Caco-2 (cell line): ENCODE measurements around the gene WDR59. TPM values are rescaled to one million over a fixed set of nuclear protein-coding genes. Genes with fewer than 3 reads are reported as not detected.

ENCODE experiments used
- BruUV-seq: library from RNA; stranded (reverse); fragments of 400-500 nt; replicated peaks from 2 replicates; lab custom pipeline; 2021; lab: Mats Ljungman, UMichigan
- CTCF ChIA-PET: fragments of 300-600 bp; sonication (Branson Sonifier 250); formaldehyde crosslinking; loops from one replicate; lab custom pipeline; 2022; ENCODE audit warnings: antibody characterized with exemption; lab: Charles Lee
- POLR2A ChIA-PET: fragments of 300-600 bp; sonication (Branson Sonifier 250); formaldehyde crosslinking; loops from one replicate; lab custom pipeline; 2022; ENCODE audit warnings: antibody characterized with exemption; lab: Charles Lee
- DNase-seq, 2 experiments: peaks; one replicate each; pipeline versions ENCODE4 v3.0.0 to v3.0.0-alpha.2; 2020 to 2022
- H3K27me3 ChIP-seq: replicated peaks from 2 replicates; pipeline ENCODE4 v1.6.0; 2011; ENCODE audit warnings: low read length; ENCODE audit not compliant: control insufficient read depth, insufficient read depth
- H3K36me3 ChIP-seq: 2 replicates; pipeline ENCODE4 v1.5.1; 2011; ENCODE audit warnings: low read length; ENCODE audit not compliant: control insufficient read depth, insufficient read depth
- H3K4me1 ChIP-seq: fragments of 250-450 bp; sonication (Bioruptor Pico); 2 replicates; pipeline ENCODE4 v1.5.1; 2020; ENCODE audit warnings: mild to moderate bottlenecking
- H3K4me3 ChIP-seq: 2 replicates; pipeline ENCODE4 v1.5.1; 2011; ENCODE audit warnings: low read depth, mild to moderate bottlenecking, control low read depth, low read length
- H3K9me3 ChIP-seq: fragments of 250-450 bp; sonication (Bioruptor Pico); 2 replicates; pipeline ENCODE4 v1.5.1; 2020; ENCODE audit warnings: mild to moderate bottlenecking, moderate library complexity
- H3K27ac Mint-ChIP-seq: one replicate; pipeline ENCODE4 v1.8.0; 2022; ENCODE audit warnings: mixed read lengths; ENCODE audit not compliant: unreplicated experiment
- H3K27me3 Mint-ChIP-seq: one replicate; pipeline ENCODE4 v1.8.0; 2022; ENCODE audit warnings: mixed read lengths; ENCODE audit not compliant: insufficient read depth, unreplicated experiment
- H3K36me3 Mint-ChIP-seq: one replicate; pipeline ENCODE4 v1.8.0; 2022; ENCODE audit warnings: mild to moderate bottlenecking, mixed read lengths; ENCODE audit not compliant: insufficient read depth, unreplicated experiment
- H3K4me1 Mint-ChIP-seq: one replicate; pipeline ENCODE4 v1.8.0; 2022; ENCODE audit warnings: low read depth, mixed read lengths; ENCODE audit not compliant: unreplicated experiment
- H3K4me3 Mint-ChIP-seq: one replicate; pipeline ENCODE4 v1.8.0; 2022; ENCODE audit warnings: mild to moderate bottlenecking, moderate library complexity, mixed read lengths; ENCODE audit not compliant: unreplicated experiment
- H3K9me3 Mint-ChIP-seq: one replicate; pipeline ENCODE4 v1.8.0; 2022; ENCODE audit warnings: mixed read lengths; ENCODE audit not compliant: unreplicated experiment
- CTCF ChIP-seq, 2 experiments: fragments of 200-600 bp in 1 of 2; IDR thresholded peaks; 1 replicate in 1 of 2; 2 replicates in 1 of 2; pipeline versions ENCODE4 v1.5.1 to v1.8.0; 2011 to 2022; ENCODE audit warnings: antibody characterized with exemption in 1 of 2, control low read depth in 1 of 2, inconsistent platforms in 1 of 2, low read depth in 1 of 2, low read length in 1 of 2, mild to moderate bottlenecking in 1 of 2, moderate library complexity in 1 of 2; ENCODE audit not compliant: insufficient read depth in 1 of 2, severe bottlenecking in 1 of 2, unreplicated experiment in 1 of 2
- intact Hi-C: fragments of 100-400 bp; cut with micrococcal nuclease; formaldehyde crosslinking; loops from one replicate; pipeline ENCODE4 v1.10.0; 2022; ENCODE audit not compliant: unreplicated experiment
- total RNA-seq: library from RNA; stranded (reverse); gene quantifications from 2 replicates; pipeline ENCODE4 v1.2.3, GENCODE V29; 2022

WDR59 gene
- total RNA-seq, 1 experiment from 2014 or later, result 148 TPM

GRCh38 chr16:75022567-75022966 lies 37.6 kb upstream of the WDR59 start:
- no peak overlapping the region for H3K4me3 Mint-ChIP-seq
- H3K9me3 Mint-ChIP-seq, result peaks cover 15% of the 10 kb centered on the region

GRCh38 chr16:75021410-75021809 lies 36.5 kb upstream of the WDR59 start:
- Mint-ChIP-seq H3K27ac (no peak overlapping the region), H3K4me3 (no peak overlapping the region), H3K27me3 (no peaks in the 10 kb centered on the region), H3K36me3 (peaks cover 47% of the 10 kb centered on the region), H3K9me3 (peaks cover 15% of the 10 kb centered on the region), H3K4me1 (peaks cover 12% of the 10 kb centered on the region)
- ChIA-PET POLR2A (no interaction called here), CTCF (no interaction called here)
- no TSS peak for BruUV-seq
- H3K27me3 ChIP-seq, result no peaks in the 10 kb centered on the region
- H3K36me3 ChIP-seq, result 0 out of 2 replicates have a peak, but pooled peaks cover 1% of the 10 kb centered on the region
- DNase-seq, result no peak
- no peak overlapping the region for H3K4me3 ChIP-seq
- TF ChIP-seq CTCF (IDR thresholded peaks at IDR 0.05; ENCODE audit: insufficient read depth in 1 of 2, low read depth in 1 of 2, low read length in 1 of 2, severe bottlenecking in 1 of 2, unreplicated experiment in 1 of 2), result no peak
- peaks cover 13% of the 10 kb centered on the region for H3K9me3 ChIP-seq
- intact Hi-C loops, result no loop called here
- H3K4me1 ChIP-seq, result no peaks in the 10 kb centered on the region

More at GRCh38 chr16:75022567-75022966, 37.6 kb upstream of the WDR59 start:
- BruUV-seq, result no TSS peak
- H3K27me3 ChIP-seq, result no peaks in the 10 kb centered on the region
- H3K4me1 Mint-ChIP-seq, result peaks cover 8% of the 10 kb centered on the region
- H3K27ac Mint-ChIP-seq, result no peak overlapping the region
- H3K36me3 ChIP-seq, result 0 out of 2 replicates have a peak, but pooled peaks cover 1% of the 10 kb centered on the region
- peaks cover 2% of the 10 kb centered on the region; the same call in 1 of the 2 replicates for H3K4me1 ChIP-seq
- H3K36me3 Mint-ChIP-seq, result peaks cover 46% of the 10 kb centered on the region
- CTCF ChIA-PET, result no interaction called here
- no peaks in the 10 kb centered on the region for H3K27me3 Mint-ChIP-seq
- peaks cover 13% of the 10 kb centered on the region for H3K9me3 ChIP-seq
- TF ChIP-seq CTCF (IDR thresholded peaks at IDR 0.05; ENCODE audit: insufficient read depth in 1 of 2, low read depth in 1 of 2, low read length in 1 of 2, severe bottlenecking in 1 of 2, unreplicated experiment in 1 of 2), result no peak
- POLR2A ChIA-PET, result no interaction called here
- intact Hi-C loops, result no loop called here
- no peak overlapping the region for H3K4me3 ChIP-seq
- DNase-seq, result no peak

DNA sequence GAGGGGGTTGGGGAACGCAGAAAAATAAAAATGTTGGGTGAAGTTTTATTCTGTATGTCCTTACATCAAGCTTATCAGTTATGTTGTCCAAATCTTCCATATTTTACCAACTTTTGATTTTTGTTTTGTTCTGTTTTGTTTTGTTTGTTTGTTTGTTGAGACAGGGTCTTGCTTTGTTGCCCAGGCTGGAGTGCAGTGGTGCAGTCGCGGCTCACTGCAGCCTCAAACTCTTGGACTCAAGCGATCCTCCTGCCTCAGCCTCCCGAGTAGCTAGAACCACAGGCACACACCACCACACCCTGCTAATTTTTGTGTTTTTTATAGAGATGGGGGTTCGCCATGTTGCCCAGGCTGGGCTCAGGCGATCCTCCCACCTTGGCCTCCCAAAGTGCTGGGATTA lies 34.7 kb upstream of the WDR59 start:
- Mint-ChIP-seq H3K4me1 (peaks cover 11% of the 10 kb centered on the region), H3K9me3 (peaks cover 15% of the 10 kb centered on the region), H3K27ac (no peak overlapping the region), H3K4me3 (no peak overlapping the region), H3K36me3 (peaks cover 58% of the 10 kb centered on the region), H3K27me3 (no peaks in the 10 kb centered on the region)
- BruUV-seq, result no TSS peak
- Histone ChIP-seq H3K4me1 (no peaks in the 10 kb centered on the region), H3K4me3 (no peak overlapping the region), H3K9me3 (peaks cover 13% of the 10 kb centered on the region), H3K36me3 (0 out of 2 replicates have a peak, but pooled peaks cover 1% of the 10 kb centered on the region), H3K27me3 (no peaks in the 10 kb centered on the region)
- CTCF ChIA-PET, result interaction anchor here (0.6 kb wide), 1 partner anchor 72 kb away, joined by 6 read pairs; no protein-coding TSS in a partner anchor
- intact Hi-C loops, result no loop called here
- POLR2A ChIA-PET, result no interaction called here
- no peak for DNase-seq
- no peak for TF ChIP-seq CTCF (IDR thresholded peaks at IDR 0.05; ENCODE audit: insufficient read depth in 1 of 2, low read depth in 1 of 2, low read length in 1 of 2, severe bottlenecking in 1 of 2, unreplicated experiment in 1 of 2)
